GM11168 (cell line): ENCODE results near the gene IDUA.

Source experiments
- in situ Hi-C: fragments of 300-500 bp; cut with MboI; formaldehyde crosslinking; loops from one replicate; pipeline ENCODE4 v1.12.0; 2022; ENCODE audit warnings: low sequenced_read_pairs; ENCODE audit not compliant: unreplicated experiment

Gene IDUA

GRCh38 chr4:1027915-1028238, 41.0 kb downstream of the IDUA start:
- in situ Hi-C loops = no loop called here

- in situ Hi-C loops = no loop called here
These were observed 41.9 kb downstream of the IDUA start for GRCh38 chr4:1028574-1029220.

- in situ Hi-C loops = no loop called here
These were observed 42.7 kb downstream of the IDUA start for GRCh38 chr4:1029529-1029928.

- in situ Hi-C loops = no loop called here
These were observed 43.2 kb downstream of the IDUA start for GRCh38 chr4:1030031-1030430.

GRCh38 chr4:1030559-1030958, 43.7 kb downstream of the IDUA start:
- in situ Hi-C loops = no loop called here

GRCh38 chr4:1031346-1031745, 44.5 kb downstream of the IDUA start:
- in situ Hi-C loops = no loop called here

GRCh38 chr4:1031956-1032795, 45.3 kb downstream of the IDUA start:
- in situ Hi-C loops = no loop called here

GRCh38 chr4:1032861-1033260, 46.0 kb downstream of the IDUA start:
- in situ Hi-C loops = no loop called here

- in situ Hi-C loops = no loop called here
These were observed 47.2 kb downstream of the IDUA start for GRCh38 chr4:1033840-1034551.

- in situ Hi-C loops = no loop called here
These were observed 48.7 kb downstream of the IDUA start for GRCh38 chr4:1035510-1035909.

GRCh38 chr4:1036095-1036494, 49.3 kb downstream of the IDUA start:
- in situ Hi-C loops = no loop called here

- in situ Hi-C loops = no loop called here
These were observed 50.3 kb downstream of the IDUA start for GRCh38 chr4:1036976-1037810.

- in situ Hi-C loops = no loop called here
These were observed 52.2 kb downstream of the IDUA start for GRCh38 chr4:1038948-1039492.

- in situ Hi-C loops = no loop called here
These were observed 52.9 kb downstream of the IDUA start for GRCh38 chr4:1039493-1040343.

GRCh38 chr4:1040344-1041146, 53.7 kb downstream of the IDUA start:
- in situ Hi-C loops = no loop called here

GRCh38 chr4:1041147-1041935, 54.5 kb downstream of the IDUA start:
- in situ Hi-C loops = no loop called here

- in situ Hi-C loops = no loop called here
These were observed 55.1 kb downstream of the IDUA start for GRCh38 chr4:1041936-1042330.
